DMS153 treated with DMSO at 0.1 percent for 48 hours (cell line): ENCODE measurements around the gene MATN3.

Experiments used
- DNase-seq: peaks from one replicate; lab custom pipeline; 2025; ENCODE audit not compliant: unreplicated experiment; lab: John Stamatoyannopoulos, UW

MATN3 gene

DNA sequence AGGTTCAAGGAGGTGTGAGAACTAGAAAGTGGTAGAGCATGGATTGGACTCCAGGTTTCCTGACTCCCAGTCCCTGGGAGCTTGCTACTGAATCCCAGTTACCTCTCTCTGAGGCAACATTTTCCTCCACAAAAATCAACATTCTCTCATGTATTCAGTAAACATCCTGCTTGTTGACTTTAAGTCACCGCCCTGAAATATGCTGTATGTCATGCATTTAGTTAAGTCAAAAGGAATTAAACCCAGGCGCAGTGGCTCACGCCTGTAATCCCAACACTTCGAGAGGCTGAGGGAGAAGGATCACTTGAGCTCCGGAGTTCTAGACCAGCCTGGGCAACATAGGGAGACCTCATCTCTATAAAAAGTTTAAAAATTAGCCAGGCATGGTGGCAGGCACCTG, 3.8 kb downstream of the MATN3 start:
- no peak for DNase-seq

DNA sequence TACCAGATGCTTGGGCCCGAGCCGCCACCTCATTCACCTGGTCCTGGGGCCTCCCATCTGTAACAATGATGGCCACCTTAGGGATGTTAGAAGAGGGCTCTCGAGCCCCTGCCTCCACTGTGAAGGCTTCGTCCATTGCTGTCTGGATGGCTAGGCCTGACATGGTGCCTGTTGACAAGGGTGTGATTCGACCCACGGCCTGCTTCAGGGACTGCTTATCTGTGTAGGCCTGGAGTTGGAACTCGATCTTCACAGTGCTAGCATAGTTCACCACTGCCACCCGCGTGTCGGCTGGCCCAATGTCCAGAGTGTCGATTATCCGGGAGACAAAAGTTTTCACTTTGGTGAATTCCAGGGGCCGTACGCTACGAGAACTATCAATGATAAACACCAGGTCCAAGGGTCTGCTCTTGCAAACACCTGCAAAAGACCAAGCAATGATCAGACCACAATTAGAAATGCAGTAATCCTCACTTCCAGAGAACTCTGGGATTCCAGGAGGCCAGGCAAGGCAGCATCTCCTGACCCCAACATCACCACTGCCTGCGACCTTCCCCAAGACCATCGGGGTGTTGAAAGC, 6.5 kb downstream of the MATN3 start:
- no peak for DNase-seq

DNA sequence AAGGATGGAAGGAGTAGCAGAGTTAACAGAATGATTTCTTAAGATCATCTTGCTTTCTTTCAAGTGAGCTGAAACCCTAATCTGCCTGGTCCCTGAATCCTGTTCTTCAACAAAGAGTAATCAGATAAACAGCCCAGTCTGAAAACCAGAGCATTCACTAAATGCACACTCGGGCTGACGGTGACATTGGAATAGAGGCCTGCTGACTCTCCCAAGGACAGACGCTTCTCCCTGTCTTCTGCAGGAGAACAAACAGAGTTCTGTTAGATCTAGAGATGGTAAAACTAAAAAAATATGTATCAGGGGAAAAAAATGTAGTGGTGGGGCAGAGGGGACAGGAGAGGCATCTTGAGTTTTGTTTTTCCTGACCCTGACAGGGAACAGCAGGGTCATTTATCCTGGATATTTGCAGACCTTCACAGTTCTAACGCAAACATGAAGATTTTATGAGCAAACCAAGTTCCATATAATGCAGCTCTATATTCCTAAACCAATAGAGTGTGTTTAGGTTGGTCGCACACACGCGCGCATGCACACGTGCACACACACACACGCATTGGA, 7.3 kb downstream of the MATN3 start:
- no peak for DNase-seq

DNA sequence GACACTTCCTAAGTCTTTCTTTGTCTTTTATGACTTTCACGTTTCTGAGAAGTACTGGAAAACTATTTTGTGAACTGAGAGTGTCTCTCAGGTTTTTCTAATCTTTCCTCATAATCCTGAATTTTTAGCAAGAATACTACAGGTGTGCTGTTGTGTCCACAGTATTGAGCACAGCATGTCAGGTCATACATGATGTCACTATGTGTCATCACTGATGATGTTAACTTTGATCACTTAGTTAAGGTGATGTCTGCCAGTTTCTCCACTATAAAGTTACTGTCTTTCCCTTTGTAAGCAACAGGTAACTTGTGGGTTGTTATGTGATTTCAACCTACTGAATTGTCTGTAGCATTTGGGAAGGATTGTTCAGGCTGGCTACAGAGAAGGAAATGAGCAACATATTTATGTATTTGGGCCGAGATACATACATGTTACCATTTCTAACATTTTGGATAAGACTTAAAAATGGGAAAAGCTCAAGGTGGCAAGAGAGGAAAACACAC, 11.1 kb downstream of the MATN3 start:
- no peak for DNase-seq

DNA sequence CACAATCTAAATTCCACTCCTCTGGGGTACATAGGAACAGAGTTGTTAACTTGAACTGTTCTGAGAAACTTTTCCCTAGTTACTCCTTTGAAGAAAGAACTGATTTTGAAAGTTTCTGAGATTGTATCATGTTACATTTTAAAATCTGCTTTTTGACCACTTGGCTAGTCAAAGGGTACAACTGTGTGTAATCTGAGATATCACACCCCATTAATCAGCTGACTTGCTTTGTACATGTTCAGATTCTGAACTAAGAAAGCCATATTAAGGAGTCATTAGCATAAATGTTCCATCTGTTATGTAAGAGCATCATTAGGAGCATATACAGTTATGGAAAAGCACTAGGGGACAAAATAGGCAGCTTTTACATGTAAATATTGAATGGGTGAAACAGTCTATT, 18.7 kb downstream of the MATN3 start:
- no peak for DNase-seq

DNA sequence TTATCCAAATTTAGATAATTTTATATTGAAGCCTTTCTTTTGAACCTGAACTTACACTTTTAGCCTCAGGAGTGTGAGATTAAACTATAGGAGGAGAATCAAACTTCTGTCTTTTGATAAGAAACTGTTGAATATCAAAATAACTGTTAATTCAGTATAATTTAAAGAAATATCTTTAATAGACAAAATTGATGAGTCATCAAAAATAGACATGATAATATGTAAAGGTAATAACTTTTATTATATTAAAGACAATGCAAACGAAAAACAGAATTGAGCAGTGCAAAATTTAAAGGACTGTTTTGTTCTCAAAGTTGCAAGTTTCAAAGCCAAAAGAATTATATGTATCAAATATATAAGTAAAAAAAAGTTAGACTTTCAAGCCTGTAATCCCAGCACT, 20.6 kb downstream of the MATN3 start:
- DNase-seq: no peak

DNA sequence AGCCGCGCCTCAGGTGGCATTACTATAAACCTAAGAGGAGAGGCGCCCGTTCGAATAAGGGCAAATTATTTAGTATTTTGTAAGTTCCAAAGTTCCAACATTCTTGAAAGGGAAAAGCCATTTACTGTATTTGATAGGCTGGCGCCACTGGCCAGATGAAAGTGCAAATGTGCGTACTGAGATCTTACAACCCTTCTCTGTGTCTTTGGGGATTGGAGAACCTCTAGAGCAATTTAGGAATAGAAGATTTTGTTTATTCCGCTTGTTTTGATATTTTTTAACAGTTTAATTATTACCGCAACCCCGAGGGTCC, 22.1 kb downstream of the MATN3 start:
- DNase-seq: no peak

DNA sequence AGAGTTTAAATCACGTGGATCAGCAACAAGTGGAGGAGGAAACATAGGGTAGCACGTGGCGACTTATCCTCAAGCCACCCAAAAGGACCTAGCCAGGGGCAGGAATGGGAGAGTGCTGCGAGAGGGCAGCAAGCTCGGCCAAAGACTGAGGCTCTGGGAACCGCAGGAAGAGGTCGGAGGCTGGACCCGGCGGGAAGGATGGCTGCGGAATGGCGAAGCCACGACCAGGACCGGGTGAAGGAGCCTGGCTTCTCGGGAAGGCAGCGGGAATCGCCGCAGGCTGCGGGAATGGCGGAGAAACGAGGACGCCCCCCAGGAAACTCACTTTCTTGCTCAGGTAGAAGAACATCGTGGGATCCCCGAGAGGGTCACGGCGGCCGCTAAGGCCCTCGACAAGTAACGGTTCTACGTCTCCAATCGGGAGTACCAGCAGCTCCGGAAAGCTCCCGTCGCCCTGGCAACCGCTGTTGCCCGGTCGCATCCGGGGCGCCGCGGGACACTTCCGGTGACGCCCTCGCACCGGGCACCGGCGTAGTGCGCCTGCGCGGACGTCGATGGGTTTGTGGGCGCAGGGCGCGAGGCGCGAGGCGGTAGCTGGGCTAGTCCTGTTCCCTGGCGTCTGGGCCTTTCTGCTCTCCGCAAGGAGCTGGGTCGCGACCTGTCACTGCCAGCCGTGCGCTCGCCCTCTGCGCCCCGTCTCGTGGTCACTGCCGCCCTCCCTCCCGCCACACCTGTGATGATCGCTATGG, 22.6 kb downstream of the MATN3 start, which contains the start of gene WDR35:
TSS of gene WDR35 (minus strand) at position 439 of the 749 bp plus-strand sequence. CDS start at position 349, 90 bp downstream.
- peak; percentile 92 for DNase-seq

DNA sequence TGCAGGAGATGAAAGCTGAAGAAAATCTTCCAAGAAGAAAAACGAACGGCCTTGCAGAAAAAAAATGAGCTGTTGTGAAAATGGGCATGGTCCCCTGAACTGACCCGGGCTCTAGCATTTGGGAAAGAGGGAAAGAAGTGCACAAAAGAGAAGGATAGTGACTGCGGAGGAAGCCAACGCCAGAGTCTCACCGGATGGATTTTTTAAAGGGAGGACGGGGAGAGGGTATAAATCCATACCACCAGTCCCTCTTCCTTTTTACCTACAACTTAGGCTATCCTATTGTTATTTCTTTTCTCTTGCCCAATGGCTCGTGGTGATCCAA, 23.2 kb downstream of the MATN3 start:
- peak; percentile 4 for DNase-seq

DNA sequence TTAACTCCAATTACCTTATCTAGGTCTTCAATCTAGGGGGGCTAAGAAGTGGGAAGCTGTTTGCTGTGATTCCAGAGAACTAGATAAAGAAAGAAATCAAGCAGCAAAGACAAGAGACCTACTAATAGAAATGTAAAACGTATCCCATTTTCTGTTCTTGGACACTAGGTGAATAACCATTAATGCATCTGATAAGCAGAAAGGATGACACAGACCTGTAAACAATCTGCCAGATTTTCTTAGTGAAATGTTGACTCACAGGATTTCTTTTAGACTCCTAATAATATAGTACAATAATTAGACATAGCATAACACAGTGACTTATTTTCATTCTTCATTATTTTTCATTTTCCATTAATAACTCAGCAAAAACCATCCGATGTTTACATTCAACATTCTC, 23.9 kb downstream of the MATN3 start:
- no peak for DNase-seq

DNA sequence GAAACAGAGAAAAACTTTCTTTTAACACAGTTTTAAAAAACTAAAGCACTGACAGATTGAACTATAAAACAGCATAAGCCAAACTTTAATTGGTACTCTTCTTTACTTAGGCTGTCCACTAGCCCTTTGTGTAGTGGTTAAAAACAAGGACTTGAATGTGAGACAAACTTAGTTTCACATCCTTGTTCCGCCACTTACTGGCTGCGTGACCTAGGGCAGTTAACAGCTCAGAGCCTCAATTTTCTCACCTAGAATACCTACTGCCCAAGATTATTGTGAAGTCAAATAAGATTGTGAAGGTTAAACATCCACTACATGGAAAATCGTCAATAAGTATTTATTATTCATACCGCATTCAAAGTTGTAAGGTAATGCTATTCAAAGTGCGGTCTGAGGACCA, 24.5 kb downstream of the MATN3 start:
- DNase-seq: no peak

DNA sequence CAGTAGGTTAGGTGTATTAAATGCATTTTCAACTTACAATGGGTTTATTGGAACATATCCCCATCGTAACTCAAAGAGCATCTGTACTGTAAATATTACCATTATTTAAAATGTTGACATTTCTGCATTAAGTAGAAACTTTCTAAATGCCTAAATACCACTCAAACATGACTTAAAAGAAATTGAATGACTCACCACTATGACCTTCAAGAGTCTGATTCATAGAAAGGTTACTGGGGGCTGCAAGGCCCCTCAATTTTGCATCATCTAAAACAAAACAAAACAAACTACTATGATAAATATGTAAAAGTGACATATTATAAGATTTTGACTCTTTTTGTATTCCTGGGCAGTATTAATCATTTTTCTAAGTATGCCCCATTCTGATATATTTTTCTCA, 30.2 kb downstream of the MATN3 start:
- no peak for DNase-seq

DNA sequence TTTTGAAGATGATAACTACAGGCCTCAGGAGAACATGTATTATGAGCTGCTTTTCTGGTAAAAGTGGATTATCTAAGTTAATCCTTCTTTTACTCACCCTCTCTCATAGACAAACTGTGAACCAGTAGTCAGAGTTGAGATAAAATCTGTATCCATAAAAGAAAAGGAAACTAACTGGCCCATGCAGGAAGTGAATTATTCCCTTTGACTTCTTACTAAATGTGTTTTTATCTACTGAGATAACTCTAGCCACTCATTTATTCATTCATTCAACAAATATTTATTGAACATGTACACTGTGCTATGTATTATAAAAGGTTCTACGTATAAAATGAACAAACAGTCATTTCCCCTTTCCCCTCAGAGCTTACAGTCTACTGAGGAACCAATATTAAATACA, 32.5 kb downstream of the MATN3 start:
- no peak for DNase-seq

DNA sequence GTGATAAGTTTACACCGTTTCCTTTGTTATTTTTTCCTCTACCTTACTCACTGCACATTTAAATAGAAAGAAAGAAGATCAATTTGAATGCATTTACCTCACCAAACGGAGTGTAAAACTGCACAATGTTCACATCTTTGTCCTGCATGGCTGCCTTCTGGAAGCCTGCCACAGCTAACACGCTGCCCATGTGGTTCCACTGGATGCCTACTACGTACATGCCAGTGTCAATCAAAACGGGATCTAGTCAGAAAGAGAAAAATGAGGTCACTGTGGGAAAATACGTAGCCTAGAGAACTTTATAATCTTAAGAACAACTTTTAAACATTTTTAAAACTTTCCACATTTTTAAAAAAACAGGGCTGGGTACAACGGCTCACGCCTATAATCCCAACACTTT, 39.0 kb downstream of the MATN3 start:
- DNase-seq: no peak

DNA sequence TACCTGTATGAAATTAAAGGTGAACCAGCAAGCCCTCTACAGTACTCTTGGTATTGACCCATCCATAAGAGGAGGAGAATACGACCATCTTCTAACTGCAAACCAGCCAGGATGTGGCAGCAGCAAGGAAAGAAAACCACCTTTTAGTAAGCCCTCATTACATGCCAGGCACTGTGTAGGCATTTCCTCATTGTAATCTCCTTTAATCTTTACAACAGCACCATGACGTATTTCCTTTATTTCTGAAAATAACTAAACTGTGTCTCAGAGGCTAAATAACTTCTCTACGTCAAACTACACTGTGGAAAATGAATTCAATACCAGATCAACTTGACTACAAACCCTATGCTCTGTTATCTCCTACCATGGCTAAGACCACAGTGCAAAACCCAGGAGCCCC, 40.8 kb downstream of the MATN3 start:
- no peak for DNase-seq

DNA sequence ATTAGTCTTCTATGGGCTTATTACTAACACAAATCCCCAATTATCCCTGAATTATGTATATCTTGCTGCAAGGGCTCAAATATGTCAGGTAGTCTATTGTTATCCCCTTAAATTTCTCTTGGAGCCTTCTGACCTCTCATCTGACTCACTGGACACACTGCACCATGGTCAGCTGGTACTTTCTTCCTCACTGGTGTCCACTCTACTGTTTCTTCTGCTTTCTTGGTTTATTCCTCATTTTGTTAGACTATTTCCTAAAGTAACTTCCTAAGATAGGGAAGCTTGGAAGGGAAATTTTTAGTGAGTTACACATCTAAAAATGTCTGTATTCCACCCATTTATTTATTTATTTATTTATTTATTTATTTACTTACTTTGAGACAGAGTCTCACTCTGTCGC, 49.1 kb downstream of the MATN3 start:
- no peak for DNase-seq

DNA sequence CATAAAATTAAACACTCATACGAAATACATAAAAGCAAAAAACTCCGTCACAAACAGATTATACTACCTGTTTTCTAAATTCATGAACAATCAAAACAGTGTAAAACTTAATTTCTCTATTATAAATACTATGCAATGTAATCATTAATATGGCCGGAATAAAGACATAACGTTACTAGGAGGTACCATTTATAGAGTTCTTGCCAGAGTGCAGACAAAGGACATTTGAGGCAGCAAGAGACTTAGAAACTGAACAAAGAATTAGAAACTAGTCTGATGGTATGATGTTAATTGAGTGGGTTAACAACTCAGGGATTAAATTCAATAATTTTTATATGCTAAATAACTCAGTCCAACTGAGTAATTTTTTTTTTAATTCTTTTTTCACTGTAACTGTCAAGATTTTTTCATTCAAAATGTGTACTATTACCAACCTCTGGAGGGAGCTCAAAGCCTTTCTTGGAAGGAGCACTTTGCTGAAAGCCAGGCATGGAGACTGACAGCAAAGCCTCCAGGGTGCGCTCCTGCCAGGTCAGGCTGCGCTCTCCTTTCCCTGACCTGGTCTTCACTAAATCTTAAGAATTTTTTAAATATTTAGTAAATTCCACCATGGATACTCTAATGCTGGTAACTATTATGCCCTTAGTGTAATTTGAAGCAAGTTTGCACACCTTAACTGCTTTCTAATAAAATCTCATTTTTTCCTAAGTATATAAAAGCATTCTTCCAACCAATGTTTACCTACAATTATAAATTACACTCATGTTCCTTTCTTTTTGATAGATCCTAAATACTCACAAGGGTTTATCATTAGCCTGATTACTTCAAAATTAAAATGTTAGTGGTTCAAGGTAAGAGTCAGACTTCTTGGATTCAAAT, 56.7 kb downstream of the MATN3 start:
- DNase-seq: peak; percentile 34

DNA sequence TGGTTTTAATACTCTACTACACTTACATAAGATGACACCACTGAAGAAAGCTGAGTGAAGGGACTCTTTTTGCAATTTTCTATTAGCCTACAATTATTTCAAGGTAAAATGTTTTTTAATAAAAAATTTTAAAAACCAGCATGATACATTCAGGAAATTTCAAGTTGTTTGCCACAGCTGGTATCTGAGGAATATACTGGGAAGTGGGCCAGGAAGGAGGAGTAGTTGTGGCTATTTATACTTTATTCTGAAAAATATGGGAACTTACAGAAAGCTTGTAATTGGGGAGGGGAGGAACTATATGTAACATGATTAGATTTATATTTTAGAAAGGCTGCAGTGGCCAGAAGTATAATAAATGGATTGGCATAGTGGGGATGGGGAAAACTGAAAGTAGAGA, 63.4 kb downstream of the MATN3 start:
- no peak for DNase-seq

DNA sequence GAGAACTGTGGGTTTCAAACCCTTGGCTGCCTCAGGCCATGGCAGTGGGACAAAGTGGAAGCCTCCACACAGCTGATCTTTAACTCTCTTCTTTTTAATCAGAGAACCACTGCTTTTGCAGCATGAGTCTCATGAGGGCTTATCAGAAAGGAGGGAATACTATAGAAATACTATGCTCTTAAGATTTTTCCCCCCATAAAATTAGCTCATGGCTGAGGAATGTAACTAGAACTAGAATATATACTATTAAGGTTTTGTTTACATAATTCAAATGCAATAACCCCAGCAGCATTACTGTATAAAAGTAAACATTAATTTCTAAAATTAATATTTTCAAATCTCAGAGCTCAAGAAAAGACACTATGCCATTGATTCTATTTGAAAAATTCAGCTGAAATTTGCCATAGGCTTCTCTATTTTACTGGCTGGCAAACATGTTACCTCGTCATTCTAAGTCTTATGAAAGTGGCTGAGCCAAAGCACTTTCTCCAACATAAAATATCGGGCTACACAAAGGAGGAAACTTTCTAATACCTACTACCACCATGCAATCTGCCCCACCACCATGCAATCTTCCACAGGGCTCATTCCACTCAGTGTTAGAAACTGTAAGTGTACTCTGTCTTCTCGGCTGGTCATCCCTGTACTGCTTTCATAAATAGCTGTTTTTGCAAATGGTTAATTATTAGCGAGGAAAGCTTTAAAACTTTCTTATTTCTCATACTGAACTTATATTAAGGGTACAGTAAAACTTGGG, 65.1 kb downstream of the MATN3 start:
- no peak for DNase-seq

DNA sequence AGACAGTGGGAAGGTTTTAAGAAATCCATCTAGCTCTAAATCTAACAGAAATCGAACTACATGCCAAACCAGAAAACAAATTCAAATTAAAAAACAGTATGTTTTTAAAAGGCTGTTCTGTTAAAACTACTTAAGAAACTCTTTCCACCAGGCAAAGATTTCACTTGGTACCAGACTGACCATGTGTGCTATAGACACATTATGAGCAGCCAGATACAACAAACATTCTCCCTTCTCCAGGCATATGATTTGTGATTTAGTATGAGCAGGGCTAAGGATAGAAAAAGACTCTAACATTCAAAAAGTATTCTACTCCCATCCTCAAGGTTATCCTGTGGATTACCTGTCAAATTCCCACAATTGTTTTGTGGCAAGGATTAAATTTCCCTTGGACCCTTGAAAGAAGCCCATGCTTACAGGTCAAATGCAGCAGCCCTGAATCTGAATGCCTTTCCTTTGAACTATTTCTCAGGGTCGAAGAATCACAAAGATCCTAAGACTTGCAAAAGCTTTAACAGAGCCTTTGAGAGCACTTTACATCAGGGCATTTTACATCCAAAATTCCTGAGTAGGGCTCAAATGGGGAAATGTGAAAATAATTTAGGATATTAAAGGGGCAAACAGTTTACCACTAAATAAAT, 68.1 kb downstream of the MATN3 start:
- no peak for DNase-seq

DNA sequence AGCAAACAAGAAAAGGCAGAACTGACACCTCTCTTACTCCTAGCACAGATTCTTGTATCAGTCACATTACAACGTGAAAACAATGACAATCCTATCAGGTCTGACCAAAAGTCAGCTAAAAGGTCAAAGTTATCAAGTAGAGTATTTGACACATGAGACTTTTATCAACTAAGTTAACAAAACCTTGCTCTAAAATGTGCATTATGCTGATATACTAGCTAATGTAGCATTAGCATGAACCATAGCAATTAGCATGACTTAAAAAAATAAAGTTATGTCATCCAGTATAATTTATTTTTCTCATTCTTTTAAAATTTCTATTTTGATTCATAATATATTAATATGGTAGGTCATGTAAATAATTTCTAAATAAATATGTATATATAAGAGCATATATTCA, 69.3 kb downstream of the MATN3 start:
- no peak for DNase-seq
